ENCODE results near the gene KCTD11.
"Not testable (repeated sequence)": the region's sequence is repeated elsewhere in the genome, so short reads cannot be mapped to it uniquely, and the experiment has no call there.

KCTD11 gene

DNA sequence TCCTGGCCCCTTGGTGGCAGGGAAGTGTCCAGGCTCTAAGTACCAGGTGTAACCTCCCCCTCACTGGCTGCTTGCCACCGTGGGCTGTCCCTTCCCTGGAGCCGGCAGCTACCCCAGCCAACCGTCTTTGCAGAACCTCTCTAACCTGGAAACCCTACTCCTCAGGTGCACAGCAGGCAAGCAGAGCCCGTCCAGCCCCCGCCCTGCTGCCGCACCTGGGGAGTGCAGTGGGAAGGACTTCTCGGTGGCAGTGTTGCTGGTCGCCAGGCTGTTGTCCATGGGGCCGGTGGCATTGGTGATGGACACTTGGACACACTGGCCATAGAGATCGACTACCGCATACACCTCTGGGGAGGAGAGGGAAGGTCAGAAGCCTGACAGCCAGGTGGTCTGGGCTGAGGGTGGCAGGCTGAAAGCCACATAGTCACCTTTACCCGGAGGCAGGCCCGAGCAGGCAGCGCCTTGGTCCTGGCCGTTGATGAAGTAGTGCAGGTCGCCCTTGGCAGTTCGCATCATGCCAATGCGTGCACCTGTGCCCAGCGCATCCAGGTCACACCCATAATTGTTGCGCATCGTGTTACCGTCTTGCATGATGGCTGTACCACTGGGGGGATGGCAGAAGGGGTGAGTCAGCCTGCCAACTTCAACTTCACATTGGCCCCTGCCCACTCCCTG lies 29.3 kb upstream of the KCTD11 start:
- DNase-seq: no peak

GRCh38 chr17:7323731-7324437 lies 28.1 kb upstream of the KCTD11 start:
- DNase-seq: peak; percentile 62 to 73 (median 68)

GRCh38 chr17:7324438-7324779 lies 27.6 kb upstream of the KCTD11 start:
- DNase-seq: no peak

DNA sequence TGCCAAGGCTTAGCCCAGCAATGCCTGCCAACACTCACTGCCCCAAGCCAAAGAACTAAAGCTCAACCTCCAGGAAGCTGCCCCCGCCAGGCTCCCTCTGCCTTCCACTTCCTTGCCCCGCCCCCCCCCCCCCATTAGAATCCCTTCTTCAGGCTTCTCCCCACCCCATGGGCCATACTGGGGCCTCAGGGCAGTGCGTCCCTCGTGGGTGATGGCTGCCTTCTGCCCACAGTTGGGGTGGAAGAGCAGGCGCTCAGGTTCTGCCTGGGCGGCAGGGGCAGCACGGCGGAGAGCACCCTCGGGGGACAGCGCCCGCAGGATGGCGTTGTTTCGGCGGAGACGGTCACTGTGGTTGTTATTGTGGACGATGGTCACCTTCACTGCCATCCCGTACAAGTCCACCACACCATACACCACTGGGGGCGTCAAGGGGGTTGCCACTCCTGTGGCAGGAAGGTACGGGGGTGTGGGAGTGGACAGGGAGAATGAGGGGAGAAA lies 26.9 kb upstream of the KCTD11 start:
- DNase-seq: no peak

DNA sequence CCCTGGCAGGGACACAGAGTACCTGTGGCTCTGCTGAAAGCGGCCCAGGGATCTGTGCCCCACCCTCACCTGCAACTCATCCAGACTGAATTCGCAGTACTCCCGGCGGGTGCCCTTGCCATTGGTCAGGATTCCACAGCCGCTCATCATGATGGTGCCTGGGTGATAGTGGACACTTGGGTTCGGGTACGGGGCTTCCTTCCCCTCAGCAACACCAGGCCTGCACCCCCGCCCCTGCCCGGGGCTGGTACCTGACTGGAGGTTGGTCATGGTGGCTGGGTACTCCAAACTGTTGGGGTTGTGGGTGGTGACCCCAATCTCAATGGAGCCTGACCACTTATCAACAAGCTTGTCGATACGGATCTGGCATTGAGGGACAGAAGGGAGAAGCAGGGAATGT lies 25.8 kb upstream of the KCTD11 start:
- DNase-seq: no peak

GRCh38 chr17:7327056-7327455 lies 24.9 kb upstream of the KCTD11 start:
- DNase-seq: no peak

GRCh38 chr17:7327501-7327900 lies 24.5 kb upstream of the KCTD11 start:
- no peak for DNase-seq

DNA sequence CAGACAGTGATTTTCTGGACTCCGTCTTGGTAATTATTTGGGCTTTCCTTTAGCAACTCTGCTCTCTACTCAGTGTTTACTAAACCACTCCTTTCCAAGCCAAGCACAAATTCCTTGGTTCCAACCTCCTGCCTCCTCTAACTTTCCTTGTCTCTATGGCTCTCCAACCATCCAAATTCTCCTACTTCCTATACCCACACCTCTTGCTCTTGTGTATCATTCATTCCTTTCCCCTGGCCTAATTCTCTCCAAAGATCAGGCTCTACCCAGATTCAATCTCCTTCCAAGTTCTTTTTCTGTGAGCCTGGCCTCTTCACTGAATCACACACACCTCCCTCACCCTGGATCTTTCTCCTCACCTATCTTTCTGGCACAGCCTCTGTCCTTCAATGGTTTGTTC lies 24.0 kb upstream of the KCTD11 start:
- DNase-seq: no peak

DNA sequence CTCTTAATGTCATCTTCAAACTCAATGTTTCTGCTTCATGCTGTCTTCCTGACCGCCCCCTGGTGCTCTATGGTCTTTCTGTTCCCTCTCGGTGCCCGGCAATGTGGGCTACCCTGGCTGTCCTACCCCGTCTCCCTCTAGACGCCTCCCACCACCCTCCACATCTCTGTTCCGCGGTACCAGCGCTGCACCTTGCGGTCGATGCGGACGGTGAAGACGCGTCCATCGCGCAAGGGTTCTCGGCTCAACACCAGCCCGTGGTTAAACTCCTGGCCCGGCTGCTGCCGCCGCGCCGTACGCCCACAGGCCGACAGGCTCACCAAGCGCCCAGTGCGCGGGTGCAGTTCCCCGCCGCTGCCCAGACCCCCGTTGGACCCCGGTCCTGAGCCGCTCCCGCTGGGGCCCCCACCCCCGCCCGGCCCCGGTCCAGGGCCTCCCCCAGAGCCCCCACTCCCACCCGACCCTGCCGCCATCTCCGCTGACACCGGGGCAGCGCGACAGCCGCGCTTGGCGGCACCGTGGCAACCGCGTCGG lies 23.1 kb upstream of the KCTD11 start, which contains the start of gene NEURL4:
TSS of gene NEURL4 (minus strand) at position 496 of the 534 bp plus-strand sequence. CDS start at position 473, 23 bp downstream.
- peak in 1 of 3 donors; percentile 34 for DNase-seq

DNA sequence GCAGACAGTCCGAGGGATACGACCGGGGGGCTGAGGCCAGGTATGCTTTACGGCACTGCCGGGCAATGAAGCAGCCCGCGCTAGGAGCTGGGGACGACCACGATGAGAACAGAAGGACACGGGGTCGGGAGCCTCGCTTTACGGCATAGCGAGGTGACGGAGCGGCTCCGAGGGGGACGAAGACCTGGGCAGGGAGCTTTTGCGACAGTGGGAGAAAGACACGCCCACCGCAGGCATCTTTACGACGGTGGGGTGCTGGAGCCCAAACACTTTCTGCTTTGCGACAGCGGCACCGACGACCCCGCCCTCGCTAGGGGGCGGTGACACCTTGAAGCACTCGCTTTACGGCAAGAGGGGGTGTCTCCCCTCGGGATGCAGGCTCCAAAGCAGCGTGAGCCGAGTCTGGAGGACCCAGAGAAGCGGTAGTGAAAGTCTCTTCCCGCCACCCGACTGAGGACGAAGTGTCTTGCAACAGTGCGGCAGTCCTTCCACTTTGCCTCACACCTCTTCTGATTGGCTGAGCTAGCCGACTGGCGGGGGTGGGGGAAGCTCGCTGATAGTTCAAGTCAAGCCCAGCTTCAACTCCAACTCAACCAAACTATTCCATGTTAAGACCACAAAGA lies 22.5 kb upstream of the KCTD11 start:
- DNase-seq: peak; percentile 99

- DNase-seq: peak; percentile 79 to 90 (median 85)
Measured at GRCh38 chr17:7329997-7330637, 21.8 kb upstream of the KCTD11 start.

- no peak for DNase-seq
Measured at GRCh38 chr17:7330638-7331015, 21.3 kb upstream of the KCTD11 start.

GRCh38 chr17:7332111-7332510 lies 19.9 kb upstream of the KCTD11 start:
- no peak for DNase-seq

- not testable (repeated sequence) for DNase-seq
Measured at GRCh38 chr17:7332600-7333069, 19.3 kb upstream of the KCTD11 start.

DNA sequence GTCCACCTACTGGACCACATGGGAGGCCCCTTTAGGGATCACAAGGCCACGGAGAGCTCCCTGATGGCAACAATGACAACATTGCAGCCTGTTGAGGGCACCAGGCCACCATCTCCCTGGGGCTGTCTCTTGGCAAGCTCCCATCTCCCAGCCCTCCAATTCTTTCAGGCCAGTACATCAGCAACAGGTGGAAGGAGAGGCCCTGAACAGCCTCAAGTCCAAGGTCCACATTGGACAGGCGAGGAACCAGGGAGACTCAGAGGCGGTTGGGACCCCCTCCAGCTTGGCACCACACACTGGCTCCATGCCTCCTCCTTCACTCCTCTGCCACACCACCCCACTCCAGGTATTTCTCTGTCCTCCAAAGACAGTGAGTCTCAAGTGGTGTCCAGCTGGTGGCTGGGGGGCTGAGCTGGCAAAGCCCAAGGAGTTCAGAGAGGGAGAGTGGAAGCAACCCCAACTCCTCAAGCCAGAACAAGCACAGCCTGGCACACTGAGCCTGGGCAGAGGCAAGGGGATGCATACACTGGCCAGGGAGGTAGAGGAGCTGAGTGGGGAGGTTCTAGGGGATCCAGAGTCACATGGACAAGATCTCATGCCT lies 16.9 kb upstream of the KCTD11 start:
- no peak for DNase-seq

GRCh38 chr17:7335765-7336164 lies 16.2 kb upstream of the KCTD11 start:
- not testable (repeated sequence) for DNase-seq

GRCh38 chr17:7336240-7337175 lies 15.5 kb upstream of the KCTD11 start, which contains the start of gene ACAP1:
TSS of gene ACAP1 (plus strand) at chr17:7336529. CDS start at chr17:7336735, 206 bp downstream.
- peak; percentile 29 to 65 (median 51) for DNase-seq

GRCh38 chr17:7337600-7337999 lies 14.4 kb upstream of the KCTD11 start:
- not testable (repeated sequence) for DNase-seq

- DNase-seq: peak; percentile 47 to 66 (median 61)
Measured at GRCh38 chr17:7340179-7340578, 11.8 kb upstream of the KCTD11 start.

DNA sequence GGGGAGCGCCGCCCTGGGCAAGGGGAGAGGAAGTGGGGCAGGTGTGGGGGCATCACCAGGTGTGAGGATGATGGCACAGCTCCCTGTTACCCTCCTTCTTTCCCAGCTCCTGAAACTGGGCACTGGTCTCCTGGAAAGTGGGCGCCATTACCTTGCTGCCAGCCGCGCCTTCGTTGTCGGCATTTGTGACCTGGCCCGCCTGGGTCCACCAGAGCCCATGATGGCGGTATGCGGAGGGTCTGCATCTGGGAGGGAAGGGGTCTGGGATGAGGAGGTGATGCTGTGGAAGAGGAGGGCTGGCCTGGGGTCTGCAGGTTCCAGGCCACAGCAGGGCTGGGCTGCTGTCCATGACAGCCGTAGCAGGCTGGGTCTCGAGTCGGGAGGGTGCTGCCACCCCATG lies 10.1 kb upstream of the KCTD11 start:
- no peak for DNase-seq

DNA sequence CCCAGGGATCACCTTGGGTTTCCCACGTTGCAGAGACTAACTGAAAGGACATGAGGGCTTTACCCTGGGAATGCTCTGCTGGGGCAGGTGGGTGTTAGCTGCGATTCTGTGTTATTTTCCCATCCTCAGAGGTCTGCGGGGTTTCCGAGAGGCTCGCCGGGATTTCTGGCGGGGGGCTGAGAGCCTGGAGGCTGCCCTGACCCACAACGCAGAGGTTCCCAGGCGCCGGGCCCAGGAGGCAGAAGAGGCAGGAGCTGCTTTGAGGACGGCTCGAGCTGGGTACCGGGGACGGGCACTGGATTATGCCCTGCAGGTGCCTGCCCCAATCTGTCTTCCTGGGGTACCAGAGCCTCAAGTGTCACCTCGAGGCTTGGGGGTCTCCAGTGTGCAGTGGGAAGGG lies 8.7 kb upstream of the KCTD11 start:
- DNase-seq: no peak
